DMS114 treated with DMSO at 0.1 percent for 48 hours (cell line): ENCODE measurements around the gene SV2A.
A peak's percentile ranks its signal among the peaks of the same experiment; 100 is the strongest.
"Not testable (repeated sequence)": the region's sequence is repeated elsewhere in the genome, so short reads cannot be mapped to it uniquely, and the experiment has no call there.

Experiments
- DNase-seq: peaks from one replicate; lab custom pipeline; 2025; ENCODE audit not compliant: unreplicated experiment; lab: John Stamatoyannopoulos, UW

SV2A gene, protein sequence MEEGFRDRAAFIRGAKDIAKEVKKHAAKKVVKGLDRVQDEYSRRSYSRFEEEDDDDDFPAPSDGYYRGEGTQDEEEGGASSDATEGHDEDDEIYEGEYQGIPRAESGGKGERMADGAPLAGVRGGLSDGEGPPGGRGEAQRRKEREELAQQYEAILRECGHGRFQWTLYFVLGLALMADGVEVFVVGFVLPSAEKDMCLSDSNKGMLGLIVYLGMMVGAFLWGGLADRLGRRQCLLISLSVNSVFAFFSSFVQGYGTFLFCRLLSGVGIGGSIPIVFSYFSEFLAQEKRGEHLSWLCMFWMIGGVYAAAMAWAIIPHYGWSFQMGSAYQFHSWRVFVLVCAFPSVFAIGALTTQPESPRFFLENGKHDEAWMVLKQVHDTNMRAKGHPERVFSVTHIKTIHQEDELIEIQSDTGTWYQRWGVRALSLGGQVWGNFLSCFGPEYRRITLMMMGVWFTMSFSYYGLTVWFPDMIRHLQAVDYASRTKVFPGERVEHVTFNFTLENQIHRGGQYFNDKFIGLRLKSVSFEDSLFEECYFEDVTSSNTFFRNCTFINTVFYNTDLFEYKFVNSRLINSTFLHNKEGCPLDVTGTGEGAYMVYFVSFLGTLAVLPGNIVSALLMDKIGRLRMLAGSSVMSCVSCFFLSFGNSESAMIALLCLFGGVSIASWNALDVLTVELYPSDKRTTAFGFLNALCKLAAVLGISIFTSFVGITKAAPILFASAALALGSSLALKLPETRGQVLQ

GRCh38 chr1:149917571-149918144 is at the start of gene SV2A:
Gene SV2A (minus strand): TSS chr1:149917844. CDS start chr1:149913840, 4,004 bp downstream.
- peak; percentile 54 for DNase-seq

DNA sequence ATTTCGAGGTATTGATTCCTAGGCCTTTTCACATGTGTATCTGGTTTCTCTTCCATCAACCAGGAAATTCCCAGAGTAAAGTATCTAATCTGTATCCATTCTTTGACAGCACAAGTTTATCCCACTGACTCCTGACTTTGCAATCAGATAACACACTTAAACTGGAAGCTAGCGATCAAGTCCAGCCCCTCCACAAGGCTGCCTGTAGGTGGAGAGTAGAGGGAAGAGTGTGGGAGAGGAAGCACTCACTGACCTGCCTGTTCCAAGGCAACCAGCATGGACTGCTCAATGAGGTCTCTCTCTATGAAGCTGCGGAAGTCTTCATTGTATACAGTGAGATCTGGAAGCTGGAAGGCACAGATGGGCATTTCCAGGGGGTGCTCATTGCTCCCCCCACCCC is 49.4 kb upstream of the SV2A start:
- DNase-seq, result no peak

GRCh38 chr1:149966405-149966804 is 48.8 kb upstream of the SV2A start:
- DNase-seq, result no peak

GRCh38 chr1:149965440-149965839 is 47.8 kb upstream of the SV2A start:
- no peak for DNase-seq

GRCh38 chr1:149963358-149963757 is 45.7 kb upstream of the SV2A start:
- no peak for DNase-seq

- no peak for DNase-seq
Measured at GRCh38 chr1:149962736-149963135, 45.1 kb upstream of the SV2A start.

DNA sequence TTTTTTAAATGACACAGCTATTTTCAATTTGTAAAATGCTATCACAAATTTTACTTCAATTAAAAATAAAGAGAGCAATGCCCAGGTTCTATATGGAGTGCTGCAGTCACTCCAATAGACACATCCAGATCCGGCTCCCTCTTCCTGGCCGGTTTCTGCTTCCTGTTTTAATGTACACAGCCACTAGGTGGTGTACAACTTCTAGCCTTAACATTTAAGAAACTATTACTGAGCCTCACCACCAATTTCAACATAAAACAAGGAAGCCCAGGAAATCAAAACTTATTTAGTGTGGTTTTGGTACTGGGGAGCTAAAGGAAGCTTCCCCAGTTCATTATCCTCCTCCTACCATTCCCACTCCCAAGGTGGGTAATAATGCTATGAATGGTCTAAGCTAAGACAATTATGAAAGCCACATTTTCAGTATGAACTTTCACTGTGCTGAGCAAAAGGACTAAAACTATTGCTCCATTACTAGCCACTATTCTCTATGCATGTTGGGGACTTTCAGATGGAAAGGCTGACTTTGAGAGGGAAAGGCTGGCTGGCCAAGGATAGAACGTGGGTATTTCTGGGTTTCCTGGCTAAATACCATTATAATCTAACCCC is 44.5 kb upstream of the SV2A start:
- DNase-seq, result peak; percentile 86

- DNase-seq, result not testable (repeated sequence)
Measured at GRCh38 chr1:149957548-149957947, 39.9 kb upstream of the SV2A start.

GRCh38 chr1:149949911-149950310 is 32.3 kb upstream of the SV2A start:
- DNase-seq, result no peak

DNA sequence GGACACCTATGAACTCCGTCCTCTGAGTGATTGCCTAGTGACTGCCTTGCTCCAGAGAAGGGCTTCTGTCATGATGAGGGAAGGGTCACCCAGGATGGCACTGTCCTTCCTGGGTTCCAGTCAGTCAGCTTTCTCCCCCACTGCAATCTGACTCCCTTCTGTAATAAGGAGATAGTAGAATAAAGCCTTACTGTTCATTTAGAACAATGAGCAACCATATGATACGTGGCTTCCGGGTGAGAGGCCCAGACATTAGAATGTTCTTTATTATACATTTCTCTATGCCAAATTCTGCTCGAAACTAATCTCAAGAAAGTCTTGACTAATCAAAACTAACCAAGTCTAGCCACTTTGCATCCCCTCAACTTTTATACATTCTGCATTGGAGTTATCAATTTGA is 27.6 kb upstream of the SV2A start:
- no peak for DNase-seq

- DNase-seq, result no peak
Measured at GRCh38 chr1:149942885-149943284, 25.2 kb upstream of the SV2A start.

DNA sequence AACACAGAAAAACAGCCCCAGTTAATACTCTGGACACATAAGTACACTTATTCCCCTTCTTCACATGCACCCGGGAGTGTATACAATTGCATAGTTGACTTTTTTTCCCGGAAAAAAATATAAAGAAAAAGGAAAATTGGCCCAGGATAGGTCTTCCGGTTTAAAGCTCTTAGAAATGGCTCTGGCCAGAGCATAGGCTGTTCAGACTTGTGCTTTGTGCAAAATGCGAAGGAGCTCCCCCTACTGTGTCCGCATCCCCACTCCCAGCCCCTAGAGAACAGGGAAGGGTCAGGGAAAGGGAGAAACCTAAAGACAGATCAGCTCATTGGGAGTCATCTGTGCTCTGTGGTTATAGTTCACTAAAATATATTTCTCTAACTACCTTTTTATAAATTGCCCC is 24.6 kb upstream of the SV2A start:
- peak; percentile 63 for DNase-seq

DNA sequence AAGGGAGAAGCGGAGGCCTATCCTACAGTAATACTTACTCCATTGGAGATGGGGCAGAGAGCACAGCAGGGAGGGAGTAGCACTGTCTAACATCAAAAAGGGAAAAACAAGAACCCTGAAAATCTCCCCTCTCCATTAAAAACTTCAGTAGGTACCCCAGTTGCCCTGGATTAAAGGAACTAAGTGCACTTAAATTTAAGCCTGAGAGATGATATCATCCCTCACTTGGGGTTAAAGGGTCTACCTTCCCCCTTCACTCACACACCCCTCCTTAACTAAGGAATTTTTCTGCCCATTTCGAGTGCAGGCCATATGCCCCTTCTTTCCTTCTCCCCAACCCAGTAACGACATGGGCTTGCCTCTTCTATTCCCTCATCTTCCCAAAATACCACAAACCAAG is 22.8 kb upstream of the SV2A start:
- no peak for DNase-seq

- DNase-seq, result not testable (repeated sequence)
Measured at GRCh38 chr1:149938668-149939003, 21.0 kb upstream of the SV2A start.

DNA sequence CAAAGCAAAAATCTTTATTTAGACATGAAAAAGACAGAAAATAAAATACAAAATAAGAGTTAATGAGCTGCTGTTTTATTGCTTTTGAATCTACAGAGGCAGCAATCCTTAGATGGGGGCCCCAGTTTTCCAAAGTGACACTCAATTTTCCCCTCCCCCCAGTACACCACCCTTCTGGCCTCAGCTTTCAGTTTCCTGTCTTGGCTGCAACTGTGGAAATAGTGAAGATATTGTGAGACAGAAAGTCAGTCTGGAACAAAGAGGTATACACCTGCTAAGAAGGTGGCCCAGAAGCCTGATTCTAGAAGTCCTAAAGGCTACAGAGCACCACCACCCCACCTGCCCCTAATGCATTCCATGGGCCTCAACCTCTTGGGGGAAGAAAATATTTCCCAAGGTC is 20.1 kb upstream of the SV2A start:
- DNase-seq, result no peak

GRCh38 chr1:149936992-149937705 is 19.5 kb upstream of the SV2A start:
- DNase-seq, result no peak

GRCh38 chr1:149936170-149936991 is 18.7 kb upstream of the SV2A start, which contains the start of gene MTMR11:
Gene MTMR11 (minus strand): TSS chr1:149936879. CDS start chr1:149936647, 232 bp downstream.
- DNase-seq, result peak; percentile 45

- no peak for DNase-seq
Measured at GRCh38 chr1:149934356-149934755, 16.7 kb upstream of the SV2A start.

- no peak for DNase-seq
Measured at GRCh38 chr1:149933208-149933607, 15.6 kb upstream of the SV2A start.

- no peak for DNase-seq
Measured at GRCh38 chr1:149932474-149932873, 14.8 kb upstream of the SV2A start.
